ENCODE results near the gene CASP3. TPM values are rescaled to one million over a fixed set of nuclear protein-coding genes. Genes with fewer than 3 reads are reported as not detected.
"Not testable (repeated sequence)": the region's sequence is repeated elsewhere in the genome, so short reads cannot be mapped to it uniquely, and the experiment has no call there.

Gene CASP3
- total RNA-seq, 2 experiments from 2014 or later: 70.7 to 116 TPM

- Mint-ChIP-seq H3K36me3 (peaks cover 8% of the 10 kb centered on the region), H3K27me3 (no peaks in the 10 kb centered on the region), H3K9me3 (ENCODE audit: low read depth) (peaks cover 6% of the 10 kb centered on the region), H3K4me1 (no peaks in the 10 kb centered on the region), H3K4me3 (no peak overlapping the region), H3K27ac (no peak overlapping the region)
- no peak for DNase-seq
- CTCF ChIA-PET: interaction anchor here (1.0 kb wide), 1 partner anchor 8 kb away, joined by 4 read pairs; no protein-coding TSS in a partner anchor
- ATAC-seq: no peak
Measured at GRCh38 chr4:184616633-184617551, 32.4 kb downstream of the CASP3 start.

GRCh38 chr4:184616168-184616567, 33.1 kb downstream of the CASP3 start:
- CTCF ChIA-PET; H3K4me3 Mint-ChIP-seq; ATAC-seq; H3K9me3 Mint-ChIP-seq (ENCODE audit: low read depth); H3K36me3 Mint-ChIP-seq; DNase-seq; H3K4me1 Mint-ChIP-seq; H3K27ac Mint-ChIP-seq; H3K27me3 Mint-ChIP-seq: not testable (repeated sequence)

GRCh38 chr4:184614509-184614908, 34.7 kb downstream of the CASP3 start:
- Mint-ChIP-seq H3K9me3 (ENCODE audit: low read depth) (peaks cover 6% of the 10 kb centered on the region), H3K27ac (no peak overlapping the region), H3K4me1 (no peaks in the 10 kb centered on the region), H3K36me3 (peaks cover 8% of the 10 kb centered on the region), H3K4me3 (no peak overlapping the region), H3K27me3 (no peaks in the 10 kb centered on the region)
- ATAC-seq (no peak), DNase-seq (no peak)
- CTCF ChIA-PET: interaction anchor here (0.7 kb wide), 1 partner anchor 64 kb away, joined by 3 read pairs; no protein-coding TSS in a partner anchor

- no peak overlapping the region for H3K27ac Mint-ChIP-seq
- no peaks in the 10 kb centered on the region for H3K27me3 Mint-ChIP-seq
- DNase-seq (no peak), ATAC-seq (no peak)
- no peak overlapping the region for H3K4me3 Mint-ChIP-seq
- peaks cover 8% of the 10 kb centered on the region for H3K36me3 Mint-ChIP-seq
- H3K4me1 Mint-ChIP-seq: no peaks in the 10 kb centered on the region
- CTCF ChIA-PET: no interaction called here
- H3K9me3 Mint-ChIP-seq (ENCODE audit: low read depth): peaks cover 6% of the 10 kb centered on the region
Measured at GRCh38 chr4:184613405-184613804, 35.8 kb downstream of the CASP3 start.

- no peak overlapping the region for H3K27ac Mint-ChIP-seq
- H3K4me1 Mint-ChIP-seq: no peaks in the 10 kb centered on the region
- no peaks in the 10 kb centered on the region for H3K27me3 Mint-ChIP-seq
- peaks cover 6% of the 10 kb centered on the region for H3K9me3 Mint-ChIP-seq (ENCODE audit: low read depth)
- H3K36me3 Mint-ChIP-seq: peaks cover 8% of the 10 kb centered on the region
- CTCF ChIA-PET: no interaction called here
- ATAC-seq (no peak), DNase-seq (no peak)
- H3K4me3 Mint-ChIP-seq: no peak overlapping the region
Measured at GRCh38 chr4:184612074-184612473, 37.2 kb downstream of the CASP3 start.

- H3K36me3 Mint-ChIP-seq; H3K27ac Mint-ChIP-seq; H3K4me3 Mint-ChIP-seq; CTCF ChIA-PET; H3K9me3 Mint-ChIP-seq (ENCODE audit: low read depth); DNase-seq; ATAC-seq; H3K4me1 Mint-ChIP-seq: not testable (repeated sequence)
- H3K27me3 Mint-ChIP-seq: peaks cover 13% of the 10 kb centered on the region
Measured at GRCh38 chr4:184607429-184607828, 41.8 kb downstream of the CASP3 start.

- CTCF ChIA-PET; H3K9me3 Mint-ChIP-seq (ENCODE audit: low read depth); H3K27ac Mint-ChIP-seq; ATAC-seq; DNase-seq; H3K4me3 Mint-ChIP-seq: not testable (repeated sequence)
- Mint-ChIP-seq H3K27me3 (peaks cover 34% of the 10 kb centered on the region), H3K4me1 (peaks cover 22% of the 10 kb centered on the region), H3K36me3 (peaks cover 11% of the 10 kb centered on the region)
Measured at GRCh38 chr4:184602857-184603256, 46.4 kb downstream of the CASP3 start.

GRCh38 chr4:184600982-184601381, 48.3 kb downstream of the CASP3 start:
- Mint-ChIP-seq H3K27me3 (peaks cover 34% of the 10 kb centered on the region), H3K36me3 (peaks cover 11% of the 10 kb centered on the region), H3K4me1 (peaks cover 22% of the 10 kb centered on the region)
- DNase-seq; H3K4me3 Mint-ChIP-seq; H3K9me3 Mint-ChIP-seq (ENCODE audit: low read depth); H3K27ac Mint-ChIP-seq; ATAC-seq: not testable (repeated sequence)
- CTCF ChIA-PET: interaction anchor here (1.3 kb wide), 1 partner anchor 9 kb away, joined by 3 read pairs; no protein-coding TSS in a partner anchor

- CTCF ChIA-PET: no interaction called here
- peaks cover 3% of the 10 kb centered on the region for H3K9me3 Mint-ChIP-seq (ENCODE audit: low read depth)
Measured at GRCh38 chr4:184599492-184600135, 49.6 kb downstream of the CASP3 start.

GRCh38 chr4:184598753-184599491, 50.3 kb downstream of the CASP3 start:
- CTCF ChIA-PET: no interaction called here
- Mint-ChIP-seq H3K27me3 (peaks cover 27% of the 10 kb centered on the region), H3K27ac (no peak overlapping the region), H3K4me1 (peaks cover 22% of the 10 kb centered on the region), H3K36me3 (peaks cover 9% of the 10 kb centered on the region), H3K9me3 (ENCODE audit: low read depth) (no peaks in the 10 kb centered on the region), H3K4me3 (no peak overlapping the region)
- no peak for DNase-seq
- no peak for ATAC-seq

More at GRCh38 chr4:184599492-184600135, 49.6 kb downstream of the CASP3 start:
- Mint-ChIP-seq H3K36me3 (peaks cover 11% of the 10 kb centered on the region), H3K27ac (no peak overlapping the region), H3K27me3 (peaks cover 27% of the 10 kb centered on the region), H3K4me3 (no peak overlapping the region), H3K4me1 (peaks cover 22% of the 10 kb centered on the region)
- DNase-seq (no peak), ATAC-seq (no peak)

- no peak for DNase-seq
- peaks cover 17% of the 10 kb centered on the region for H3K27me3 Mint-ChIP-seq
- no peak overlapping the region for H3K4me3 Mint-ChIP-seq
- CTCF ChIA-PET: interaction anchor here (0.8 kb wide), 1 partner anchor 45 kb away, joined by 3 read pairs; no protein-coding TSS in a partner anchor
- no peak overlapping the region for H3K27ac Mint-ChIP-seq
- no peaks in the 10 kb centered on the region for H3K36me3 Mint-ChIP-seq
- peaks cover 17% of the 10 kb centered on the region for H3K4me1 Mint-ChIP-seq
- no peaks in the 10 kb centered on the region for H3K9me3 Mint-ChIP-seq (ENCODE audit: low read depth)
- ATAC-seq: no peak
Measured at GRCh38 chr4:184596617-184597185, 52.5 kb downstream of the CASP3 start.

GRCh38 chr4:184596044-184596616, 53.1 kb downstream of the CASP3 start:
- no peaks in the 10 kb centered on the region for H3K9me3 Mint-ChIP-seq (ENCODE audit: low read depth)
- no peak for ATAC-seq
- H3K4me3 Mint-ChIP-seq: no peak overlapping the region
- H3K27me3 Mint-ChIP-seq: peaks cover 11% of the 10 kb centered on the region
- H3K4me1 Mint-ChIP-seq: peaks cover 11% of the 10 kb centered on the region
- no peak overlapping the region for H3K27ac Mint-ChIP-seq
- CTCF ChIA-PET: no interaction called here
- DNase-seq: no peak
- H3K36me3 Mint-ChIP-seq: no peaks in the 10 kb centered on the region

- Mint-ChIP-seq H3K9me3 (ENCODE audit: low read depth) (no peaks in the 10 kb centered on the region), H3K27ac (no peak overlapping the region), H3K36me3 (no peaks in the 10 kb centered on the region), H3K27me3 (peaks cover 8% of the 10 kb centered on the region), H3K4me3 (no peak overlapping the region), H3K4me1 (peaks cover 4% of the 10 kb centered on the region)
- CTCF ChIA-PET: no interaction called here
- no peak for DNase-seq
- no peak for ATAC-seq
Measured at GRCh38 chr4:184595430-184595829, 53.8 kb downstream of the CASP3 start.

All from activated CD8-positive, alpha-beta memory T cell treated with anti-CD3 and anti-CD28 coated beads, Interleukin-2, amount 10 ng/mL, durations not matched to agents 7 days and 5 days (primary cell).